HK-2 (cell line): Measurements from ENCODE around the gene RB1.

Experiments used
- DNase-seq: peaks from one replicate; pipeline ENCODE4 v3.0.0-alpha.2; 2018; ENCODE audit not compliant: unreplicated experiment

Gene RB1

DNA sequence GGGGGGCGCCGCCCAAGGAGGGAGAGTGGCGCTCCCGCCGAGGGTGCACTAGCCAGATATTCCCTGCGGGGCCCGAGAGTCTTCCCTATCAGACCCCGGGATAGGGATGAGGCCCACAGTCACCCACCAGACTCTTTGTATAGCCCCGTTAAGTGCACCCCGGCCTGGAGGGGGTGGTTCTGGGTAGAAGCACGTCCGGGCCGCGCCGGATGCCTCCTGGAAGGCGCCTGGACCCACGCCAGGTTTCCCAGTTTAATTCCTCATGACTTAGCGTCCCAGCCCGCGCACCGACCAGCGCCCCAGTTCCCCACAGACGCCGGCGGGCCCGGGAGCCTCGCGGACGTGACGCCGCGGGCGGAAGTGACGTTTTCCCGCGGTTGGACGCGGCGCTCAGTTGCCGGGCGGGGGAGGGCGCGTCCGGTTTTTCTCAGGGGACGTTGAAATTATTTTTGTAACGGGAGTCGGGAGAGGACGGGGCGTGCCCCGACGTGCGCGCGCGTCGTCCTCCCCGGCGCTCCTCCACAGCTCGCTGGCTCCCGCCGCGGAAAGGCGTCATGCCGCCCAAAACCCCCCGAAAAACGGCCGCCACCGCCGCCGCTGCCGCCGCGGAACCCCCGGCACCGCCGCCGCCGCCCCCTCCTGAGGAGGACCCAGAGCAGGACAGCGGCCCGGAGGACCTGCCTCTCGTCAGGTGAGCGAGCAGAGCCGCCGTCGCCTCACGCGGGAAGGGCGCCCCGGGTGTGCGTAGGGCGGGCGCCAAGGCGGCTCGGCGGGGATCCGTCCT lies at the start of gene RB1:
Gene RB1, plus strand, starts transcription at position 393 of the 784 bp plus-strand sequence. Its CDS starts 162 bp downstream, at position 555.
- DNase-seq: peak; percentile 88

DNA sequence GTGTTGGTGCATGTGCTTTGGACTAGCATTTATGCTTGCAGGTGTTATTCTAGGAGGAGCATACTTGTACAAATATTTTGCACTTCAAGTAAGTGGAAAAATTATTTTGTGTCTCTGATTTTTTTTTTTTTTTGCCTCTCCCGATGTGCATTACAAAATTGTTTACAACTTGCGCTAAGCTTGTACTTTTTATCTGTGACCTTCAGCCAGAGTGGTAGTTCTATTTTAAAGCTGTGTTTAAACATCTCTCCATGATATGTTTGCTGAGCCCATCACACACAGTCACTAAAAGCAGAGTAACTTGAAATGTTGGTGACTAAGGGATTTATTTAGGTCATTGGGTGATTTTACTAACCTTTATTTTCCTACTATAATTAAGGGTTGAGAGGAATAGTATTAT lies 49.7 kb upstream of the RB1 start:
- DNase-seq: no peak

DNA sequence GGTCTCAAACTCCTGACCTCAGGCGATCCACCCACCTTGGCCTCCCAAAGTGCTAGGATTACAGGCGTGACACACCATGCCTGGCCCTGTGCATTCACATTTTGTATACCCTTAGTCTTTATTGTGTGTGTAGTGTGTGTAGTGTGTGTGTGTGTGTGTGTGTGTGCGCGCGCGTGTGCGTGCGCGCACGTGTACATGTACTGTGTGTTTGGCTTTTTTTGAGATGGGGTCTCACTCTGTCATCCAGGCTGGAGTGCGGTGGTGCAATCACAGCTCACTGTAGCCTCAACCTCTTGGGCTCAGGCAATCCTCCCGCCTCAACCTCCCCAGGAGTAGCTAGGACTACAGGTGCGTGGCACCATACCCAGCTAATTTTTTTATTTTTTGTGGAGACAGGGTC lies 48.5 kb upstream of the RB1 start:
- DNase-seq: no peak

GRCh38 chr13:48255954-48256353 lies 47.6 kb upstream of the RB1 start:
- no peak for DNase-seq

DNA sequence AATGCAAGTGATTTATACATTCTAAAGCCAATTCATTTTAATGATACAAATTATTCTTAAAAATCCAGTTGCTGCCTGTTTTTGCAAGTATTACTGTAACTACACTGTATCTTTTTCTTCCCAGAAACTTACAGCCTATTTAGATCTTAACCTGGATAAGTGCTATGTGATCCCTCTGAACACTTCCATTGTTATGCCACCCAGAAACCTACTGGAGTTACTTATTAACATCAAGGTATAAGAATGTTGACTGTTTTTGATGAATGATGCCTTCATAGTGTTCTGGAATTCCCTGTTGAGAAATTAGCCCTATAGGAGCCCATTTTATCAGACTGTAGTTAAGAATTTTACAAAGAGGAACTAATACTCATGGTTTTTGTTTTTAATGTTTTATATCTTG lies 45.5 kb upstream of the RB1 start:
- no peak for DNase-seq

GRCh38 chr13:48258430-48258829 lies 45.1 kb upstream of the RB1 start:
- DNase-seq: no peak

- DNase-seq: no peak
Measured at GRCh38 chr13:48260970-48261369, 42.6 kb upstream of the RB1 start.

DNA sequence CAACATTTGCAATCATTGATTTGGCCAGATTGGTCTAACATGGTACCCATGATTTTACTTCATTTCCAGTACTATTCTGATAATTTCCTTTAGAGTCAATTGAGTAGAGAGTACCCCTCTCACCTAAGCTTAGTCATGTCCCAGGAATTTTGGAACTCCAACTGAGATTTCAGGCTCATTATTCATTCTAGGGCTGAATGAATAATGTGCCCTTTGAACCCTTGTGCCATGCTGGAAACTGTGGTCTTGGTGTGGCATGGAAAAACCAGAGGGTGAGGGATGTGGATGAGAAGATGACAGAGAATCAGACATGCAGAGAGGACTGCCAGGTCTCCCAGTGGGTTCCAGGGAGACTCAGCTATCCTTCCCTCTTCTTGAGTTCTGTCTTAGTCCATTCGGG lies 40.4 kb upstream of the RB1 start:
- no peak for DNase-seq

DNA sequence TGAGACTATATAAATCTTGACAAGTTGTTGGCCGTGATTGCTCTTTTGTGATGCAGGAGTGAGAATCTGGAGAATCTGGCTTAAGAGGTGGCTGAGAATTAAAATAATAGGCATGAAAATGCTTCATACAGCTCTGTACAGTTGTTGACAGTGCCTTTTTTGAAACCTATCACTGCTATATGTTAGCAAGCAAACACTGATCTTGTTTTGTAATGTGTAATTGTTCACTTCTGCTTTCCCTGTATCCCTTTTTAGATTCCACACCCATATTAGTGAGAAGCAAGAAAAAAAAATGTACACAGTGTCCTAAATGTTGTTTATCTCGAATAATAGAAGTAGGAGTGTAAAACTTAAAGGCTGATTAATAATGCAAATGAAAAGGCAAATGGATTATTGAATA lies 39.5 kb upstream of the RB1 start:
- no peak for DNase-seq

DNA sequence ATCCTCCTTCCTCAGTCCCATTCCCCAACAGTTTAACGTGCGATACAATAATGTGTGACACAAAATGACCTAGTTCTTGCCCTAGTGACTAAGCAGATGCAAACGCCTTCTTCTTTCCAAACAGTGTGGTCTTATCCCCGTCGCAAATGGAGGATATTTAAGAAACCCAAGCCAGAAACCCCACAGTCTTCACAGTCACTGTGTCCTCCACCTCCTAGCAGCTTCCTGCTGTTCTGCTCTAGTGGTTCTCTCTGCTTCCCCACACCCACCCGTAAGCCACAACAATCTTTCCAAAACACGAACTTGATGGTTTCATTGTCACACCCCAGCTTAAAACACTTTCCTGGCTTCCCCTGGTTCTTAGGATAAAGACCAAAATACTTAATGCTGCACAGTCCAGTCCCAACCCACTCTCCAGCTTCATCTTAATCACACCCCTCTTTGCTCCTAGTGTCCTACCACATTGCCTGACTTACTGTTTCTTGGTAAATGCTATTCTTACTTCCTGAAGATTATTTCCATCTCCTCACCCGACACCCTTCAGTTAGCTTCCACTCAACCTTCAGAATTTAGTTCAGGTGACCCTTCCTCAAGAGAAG lies 38.2 kb upstream of the RB1 start:
- DNase-seq: no peak

DNA sequence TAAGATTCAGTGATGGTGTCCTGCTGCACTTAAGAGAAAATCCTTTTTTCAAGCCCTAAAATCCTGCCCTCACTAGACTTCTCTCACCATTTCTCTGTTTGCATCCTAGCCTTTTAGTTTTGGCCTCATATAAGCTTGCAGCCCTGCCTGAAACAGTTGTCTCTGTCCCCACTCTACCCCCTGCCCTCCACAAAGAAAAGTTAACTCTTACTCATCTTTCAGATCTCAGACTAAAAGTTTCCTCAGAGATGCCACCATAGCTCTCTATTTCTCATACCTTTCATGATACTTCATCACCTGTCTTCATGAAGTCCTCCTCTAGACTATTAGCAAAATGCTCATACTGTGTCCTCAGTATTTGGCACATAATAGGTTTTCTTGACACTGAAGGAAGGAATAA lies 37.4 kb upstream of the RB1 start:
- no peak for DNase-seq

GRCh38 chr13:48266701-48267639 lies 36.6 kb upstream of the RB1 start:
- no peak for DNase-seq

DNA sequence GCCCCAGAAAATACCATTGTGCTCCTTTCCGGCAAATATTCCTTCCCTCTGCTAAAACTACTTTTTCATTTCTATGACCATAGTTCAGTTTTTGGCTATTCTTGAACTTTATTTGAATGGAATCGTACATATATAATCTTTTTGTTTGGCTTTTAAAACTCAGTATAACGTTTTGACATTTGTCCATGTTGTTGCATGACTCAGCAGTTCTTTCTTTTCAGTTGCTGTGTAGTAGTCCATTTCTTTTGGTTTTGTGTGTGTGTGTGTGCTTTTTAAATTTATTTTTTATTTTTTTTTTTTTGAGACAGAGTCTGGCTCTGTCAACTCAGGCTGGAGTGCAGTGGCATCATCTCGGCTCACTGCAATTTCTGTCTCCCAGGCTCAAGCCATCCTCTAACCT lies 35.5 kb upstream of the RB1 start:
- no peak for DNase-seq

- no peak for DNase-seq
Measured at GRCh38 chr13:48273346-48273745, 30.2 kb upstream of the RB1 start.

GRCh38 chr13:48275507-48275906 lies 28.0 kb upstream of the RB1 start:
- no peak for DNase-seq

GRCh38 chr13:48278806-48279205 lies 24.7 kb upstream of the RB1 start:
- no peak for DNase-seq

DNA sequence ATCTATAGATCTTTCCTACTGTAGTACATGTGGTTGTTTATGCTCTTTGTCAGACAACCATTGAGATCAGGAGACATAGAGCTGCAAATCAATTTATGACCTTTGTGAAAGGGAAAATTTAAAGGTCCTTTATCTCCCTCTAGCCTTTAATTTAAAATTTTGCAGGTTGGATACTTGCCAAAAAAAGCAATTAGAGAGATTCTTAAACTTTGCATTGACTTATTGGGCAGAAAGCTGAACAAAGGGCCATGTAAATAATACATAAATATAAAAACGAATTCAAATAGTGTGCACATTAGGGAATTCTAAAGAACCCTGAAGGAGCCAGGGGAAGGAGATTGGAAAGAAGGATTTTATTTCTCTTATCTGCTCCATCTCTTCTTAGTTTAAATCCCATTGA lies 22.0 kb upstream of the RB1 start:
- no peak for DNase-seq

GRCh38 chr13:48291730-48292129 lies 11.8 kb upstream of the RB1 start:
- no peak for DNase-seq

- DNase-seq: no peak
Measured at GRCh38 chr13:48292650-48293049, 10.9 kb upstream of the RB1 start.

DNA sequence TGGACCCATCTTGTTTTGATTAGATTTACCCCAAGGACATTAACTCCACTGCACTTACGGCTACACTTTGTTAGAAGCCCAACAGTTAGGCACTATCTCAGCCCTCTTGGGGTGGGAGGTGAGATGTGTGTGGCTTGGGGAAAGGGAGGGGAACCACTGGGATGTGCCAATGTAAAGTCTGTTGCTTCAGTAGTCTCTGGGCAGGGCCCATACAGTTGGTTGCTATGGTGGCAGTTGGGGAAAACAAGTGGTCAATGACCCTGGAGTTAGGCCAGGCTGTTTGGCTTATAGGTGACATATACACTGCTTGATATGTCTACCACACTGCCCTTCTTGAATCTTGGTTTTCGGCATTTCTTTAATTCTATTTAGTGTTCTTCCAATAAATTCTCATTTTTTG lies 8.9 kb upstream of the RB1 start:
- DNase-seq: no peak

GRCh38 chr13:48295271-48295670 lies 8.3 kb upstream of the RB1 start:
- DNase-seq: no peak

DNA sequence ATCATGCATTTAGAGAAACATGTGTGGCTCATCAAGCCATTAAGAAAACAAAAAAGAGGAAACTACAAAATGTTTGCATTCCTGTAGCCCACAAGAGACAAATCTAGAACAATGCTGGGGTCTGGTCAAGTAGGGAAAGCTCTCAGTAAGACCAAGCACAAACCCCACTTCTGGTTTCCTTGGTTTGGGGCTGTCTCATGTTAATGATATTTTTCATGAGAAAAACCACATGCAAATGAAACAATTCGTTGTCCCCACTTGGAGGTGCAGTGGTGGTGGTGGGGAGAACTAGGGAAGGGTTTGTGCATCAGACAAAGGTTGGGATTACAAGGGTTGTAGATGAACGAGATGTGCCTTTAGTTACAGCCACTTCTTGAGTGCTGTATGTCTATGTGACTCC lies 7.0 kb upstream of the RB1 start:
- DNase-seq: no peak
